ENCODE results near the gene ACP7.
"Not testable (repeated sequence)": the region's sequence is repeated elsewhere in the genome, so short reads cannot be mapped to it uniquely, and the experiment has no call there.

The ACP7 gene, protein sequence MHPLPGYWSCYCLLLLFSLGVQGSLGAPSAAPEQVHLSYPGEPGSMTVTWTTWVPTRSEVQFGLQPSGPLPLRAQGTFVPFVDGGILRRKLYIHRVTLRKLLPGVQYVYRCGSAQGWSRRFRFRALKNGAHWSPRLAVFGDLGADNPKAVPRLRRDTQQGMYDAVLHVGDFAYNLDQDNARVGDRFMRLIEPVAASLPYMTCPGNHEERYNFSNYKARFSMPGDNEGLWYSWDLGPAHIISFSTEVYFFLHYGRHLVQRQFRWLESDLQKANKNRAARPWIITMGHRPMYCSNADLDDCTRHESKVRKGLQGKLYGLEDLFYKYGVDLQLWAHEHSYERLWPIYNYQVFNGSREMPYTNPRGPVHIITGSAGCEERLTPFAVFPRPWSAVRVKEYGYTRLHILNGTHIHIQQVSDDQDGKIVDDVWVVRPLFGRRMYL

DNA sequence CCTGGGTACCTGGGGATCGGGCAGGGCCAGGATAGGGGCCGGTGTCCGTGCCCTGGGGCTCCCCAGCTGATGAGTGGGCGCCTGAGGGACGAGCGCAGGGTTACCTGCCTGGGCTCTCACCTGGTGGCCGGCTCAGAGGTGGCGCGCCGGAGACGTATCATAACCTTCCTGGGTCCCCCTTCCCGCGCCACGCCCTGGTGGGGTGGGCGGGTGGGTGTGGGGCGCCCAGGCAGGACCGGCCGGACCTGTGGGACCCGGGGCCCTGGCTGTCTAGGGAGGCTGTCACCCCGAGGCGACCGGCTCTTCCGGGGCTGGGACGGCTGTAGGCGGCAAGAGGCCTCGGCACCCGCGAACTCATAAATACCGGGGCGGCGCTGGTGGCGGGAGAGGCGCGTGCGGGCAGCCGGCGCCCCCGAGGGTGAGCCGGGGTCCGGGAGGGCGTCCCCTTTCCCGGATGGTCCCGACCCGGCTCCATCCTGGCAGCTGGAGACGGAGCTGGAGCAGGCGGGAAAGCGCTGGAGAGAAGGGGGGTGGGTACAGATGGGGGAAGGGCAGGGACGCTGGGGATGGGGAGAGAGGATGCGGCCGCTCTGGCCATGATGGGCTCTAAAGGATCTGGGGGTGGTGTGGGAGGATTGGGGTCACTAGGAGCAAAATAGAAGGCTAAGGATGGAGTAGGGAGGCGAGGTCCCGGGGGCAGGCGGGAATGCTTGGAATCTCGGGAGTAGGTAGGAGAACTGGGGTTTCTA lies at the start of gene ACP7:
TSS of gene ACP7 (plus strand) at position 386 of the 749 bp plus-strand sequence. CDS start 902 bp downstream, outside the sequence.
- no peak for DNase-seq

DNA sequence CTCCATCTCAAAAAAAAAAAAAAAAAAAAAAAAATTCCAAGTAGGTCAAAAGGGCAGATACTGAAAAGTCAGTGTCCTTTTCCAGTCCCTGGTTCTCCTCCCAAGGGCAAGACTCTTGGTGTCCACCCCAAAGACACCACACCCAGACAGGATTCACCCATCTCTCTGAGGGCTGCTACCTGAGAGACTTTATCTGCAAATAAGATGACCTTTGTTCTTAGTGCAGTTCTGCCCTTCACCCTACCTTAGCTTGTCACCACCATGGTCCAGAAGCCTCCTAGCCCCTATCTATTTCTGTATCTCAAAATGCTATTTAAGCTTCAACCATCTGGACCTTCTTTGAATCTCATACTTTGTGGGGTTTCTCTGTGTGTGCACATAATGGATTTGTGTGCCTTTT lies 47.6 kb upstream of the ACP7 start:
- DNase-seq = no peak

DNA sequence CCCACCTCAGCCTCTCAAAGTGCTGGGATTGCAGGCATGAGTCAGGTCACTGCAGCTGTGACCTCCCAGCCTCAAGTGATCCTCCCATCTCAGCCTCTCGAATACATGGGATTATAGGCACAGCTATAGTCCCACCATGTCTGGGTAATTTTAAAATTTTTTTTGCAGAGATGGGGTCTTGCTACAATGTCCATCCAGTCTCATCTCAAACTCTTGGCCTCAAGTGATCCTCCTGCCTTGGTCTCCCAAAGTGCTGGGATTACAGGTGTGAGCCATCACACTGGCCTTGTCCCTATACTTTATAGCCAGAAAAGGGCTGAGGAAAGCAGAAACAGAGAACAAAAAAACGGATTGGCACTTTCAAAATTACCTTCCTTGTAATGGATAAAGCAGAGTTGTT lies 47.0 kb upstream of the ACP7 start:
- DNase-seq = no peak

DNA sequence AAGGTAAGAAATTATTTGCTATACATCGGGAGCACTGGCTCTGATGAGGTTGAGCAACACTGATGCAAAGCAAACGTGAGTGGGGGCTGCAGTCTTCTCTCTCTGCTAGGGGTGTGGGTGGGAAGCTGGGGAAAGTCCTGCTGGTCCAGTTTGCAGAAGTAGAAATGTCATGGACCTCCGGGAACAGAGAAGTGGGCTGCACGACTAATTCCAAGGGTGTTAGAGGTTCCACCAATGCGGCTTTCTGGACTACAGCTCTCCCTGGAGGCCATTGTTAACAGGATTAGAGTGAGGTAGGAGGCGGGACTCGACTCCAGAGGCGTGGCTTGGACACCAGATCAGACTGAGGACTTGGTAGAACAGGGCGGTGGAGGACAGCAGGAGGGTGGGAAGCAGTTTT lies 46.1 kb upstream of the ACP7 start:
- DNase-seq = peak in 1 of 2 experiments; percentile 40

DNA sequence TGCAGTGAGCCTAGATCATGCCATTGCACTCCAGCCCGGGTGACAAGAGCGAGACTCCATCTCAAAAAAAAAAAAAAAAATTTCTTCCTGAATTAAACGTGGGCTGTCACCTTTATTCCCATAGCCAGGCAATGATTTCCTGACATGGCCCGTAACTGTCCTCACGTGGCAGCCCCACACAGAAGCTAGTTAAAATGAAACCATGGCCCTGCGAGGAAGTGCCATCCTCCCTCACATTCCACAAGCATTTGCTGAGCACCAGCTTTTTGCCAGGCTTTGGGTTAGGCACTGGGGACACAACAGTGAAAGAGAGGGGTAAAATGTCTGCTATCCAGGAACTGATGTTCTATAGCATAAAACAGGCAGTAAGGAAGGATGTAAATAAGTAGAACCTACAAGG lies 38.7 kb upstream of the ACP7 start:
- DNase-seq = no peak

DNA sequence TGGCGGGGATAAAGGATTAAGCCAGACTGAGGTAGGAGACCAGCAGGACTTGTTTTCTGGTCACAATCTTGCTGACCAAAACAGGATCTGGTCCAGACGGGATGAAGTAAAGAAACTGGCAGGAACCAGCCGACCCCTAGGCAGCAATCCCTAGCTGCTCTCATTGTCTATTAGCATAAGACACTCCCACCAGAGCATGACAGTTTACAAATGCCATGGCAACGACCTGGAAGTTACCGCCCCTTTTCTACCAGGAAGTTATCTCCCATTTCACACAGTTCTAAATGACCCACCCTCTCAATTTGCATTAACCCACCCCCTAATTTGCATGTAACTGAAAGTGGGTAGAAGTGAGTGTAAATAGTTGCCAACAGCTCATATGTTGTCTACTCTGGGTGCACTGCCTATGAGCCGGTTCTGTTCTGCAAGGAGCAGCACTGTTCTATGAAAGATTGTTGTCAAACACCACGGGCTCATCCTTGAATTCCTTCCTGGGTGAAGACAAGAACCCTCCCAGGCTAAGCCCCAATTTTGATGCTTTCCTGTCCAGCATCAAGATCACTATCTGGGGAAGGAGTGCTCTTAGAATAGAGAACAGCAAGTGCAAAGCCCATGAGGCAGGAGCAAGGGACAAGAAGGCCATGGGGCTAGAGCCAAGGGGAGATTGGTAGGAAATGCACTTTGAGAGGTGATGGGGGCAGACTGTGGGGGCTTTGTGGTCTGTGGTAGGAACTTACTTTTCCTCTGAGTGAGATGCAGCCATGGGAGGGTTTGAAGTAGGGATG lies 37.9 kb upstream of the ACP7 start:
- DNase-seq = no peak

DNA sequence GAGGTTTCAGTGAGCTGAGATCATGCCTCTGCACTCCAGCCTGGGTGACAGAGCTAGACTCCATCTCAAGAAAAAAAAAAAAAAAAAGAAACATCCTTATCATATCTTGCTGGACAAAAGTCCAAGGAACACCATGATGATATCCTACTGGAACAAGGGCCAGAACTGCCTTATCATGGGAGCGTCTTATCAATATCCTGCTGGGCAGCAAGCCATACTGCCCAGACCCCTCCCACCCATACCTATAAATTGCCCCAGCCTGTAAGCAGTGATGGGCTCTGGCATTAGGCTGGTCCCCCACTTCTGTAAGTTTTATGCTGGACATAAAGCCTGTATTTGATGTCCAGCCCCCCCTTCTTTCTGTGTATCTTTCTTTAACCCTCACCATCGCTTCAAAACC lies 37.1 kb upstream of the ACP7 start:
- no peak for DNase-seq

DNA sequence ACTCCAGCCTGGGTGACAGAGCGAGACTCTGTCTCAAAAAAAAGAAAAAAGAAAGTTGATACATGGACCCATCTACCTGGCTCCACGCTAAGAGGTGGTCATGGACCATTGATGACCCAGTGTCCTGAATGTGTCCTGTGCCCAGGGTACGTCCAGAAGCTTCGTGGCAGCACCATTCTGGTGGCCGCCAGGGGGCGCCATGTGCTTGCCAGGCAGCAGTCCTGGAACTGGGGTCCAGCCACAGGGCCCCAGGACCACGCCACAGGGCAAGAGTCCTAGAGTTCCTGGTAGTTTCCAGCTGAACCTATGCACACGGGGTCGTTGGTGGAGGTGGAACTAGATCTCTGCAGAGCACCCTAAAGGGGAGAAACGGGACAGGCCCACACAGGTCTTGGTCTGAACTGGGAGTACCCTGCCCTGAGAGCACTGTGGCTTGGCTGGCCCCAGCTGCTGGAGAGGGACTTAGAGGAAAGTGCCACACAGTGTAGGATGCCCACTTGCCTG lies 31.9 kb upstream of the ACP7 start:
- peak in 1 of 2 experiments; percentile 63 for DNase-seq

DNA sequence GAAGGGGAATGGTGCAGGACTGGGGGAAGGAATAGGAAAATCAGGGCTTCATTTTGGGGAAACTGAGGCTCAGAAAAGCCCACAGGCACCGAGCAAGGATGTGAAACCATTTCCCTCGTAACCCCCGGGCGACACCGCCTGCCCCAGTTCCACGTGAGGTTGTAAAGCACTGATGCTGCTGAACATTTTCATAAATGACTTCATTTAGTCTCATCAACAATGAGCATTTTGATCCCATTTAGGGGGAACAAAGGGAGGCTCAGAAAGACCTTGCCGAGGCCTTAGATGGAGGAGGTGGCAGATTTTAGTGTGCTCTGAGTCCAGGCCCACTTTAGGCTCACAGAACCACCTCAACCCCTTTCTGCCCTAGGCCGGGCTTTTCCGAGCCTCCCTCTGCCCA lies 31.3 kb upstream of the ACP7 start:
- no peak for DNase-seq

DNA sequence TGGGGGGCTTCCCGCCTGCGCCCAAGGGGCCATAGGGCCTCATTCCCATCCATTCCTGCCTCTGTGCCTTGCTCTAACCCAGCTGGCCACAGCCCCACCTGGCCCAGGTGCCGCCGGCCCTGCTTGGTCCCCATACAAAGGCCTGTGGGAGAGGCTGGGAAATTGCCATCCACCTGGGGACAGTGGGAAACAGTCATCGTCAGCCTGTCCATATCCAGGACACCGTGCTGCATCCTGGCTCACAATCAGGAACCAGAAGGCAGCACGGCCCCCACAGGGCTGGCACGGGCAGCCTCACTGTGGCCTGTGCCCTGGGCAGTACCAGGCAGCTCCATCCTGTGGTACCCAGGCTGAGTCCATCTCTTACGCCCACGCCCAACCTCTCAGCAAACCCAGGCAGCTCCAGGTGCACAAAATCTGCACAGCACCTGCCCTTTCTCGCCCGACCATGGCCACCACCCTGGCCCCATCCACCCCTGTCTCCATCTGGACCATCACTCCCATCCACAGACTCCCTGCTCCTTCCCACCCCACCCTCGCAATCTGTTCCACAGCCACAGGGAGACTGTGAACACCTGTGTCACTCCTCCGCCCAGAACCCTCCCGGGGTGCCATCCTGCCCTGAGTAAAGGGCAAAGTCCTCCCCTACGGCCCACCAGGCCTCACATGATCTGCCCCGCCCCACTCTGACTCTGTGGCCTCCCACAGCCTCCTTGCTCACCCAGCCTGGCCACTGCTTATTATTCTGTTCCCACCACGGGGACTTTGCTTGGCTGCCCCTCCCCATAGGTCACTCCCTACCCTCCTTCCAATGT lies 30.7 kb upstream of the ACP7 start:
- DNase-seq = no peak

DNA sequence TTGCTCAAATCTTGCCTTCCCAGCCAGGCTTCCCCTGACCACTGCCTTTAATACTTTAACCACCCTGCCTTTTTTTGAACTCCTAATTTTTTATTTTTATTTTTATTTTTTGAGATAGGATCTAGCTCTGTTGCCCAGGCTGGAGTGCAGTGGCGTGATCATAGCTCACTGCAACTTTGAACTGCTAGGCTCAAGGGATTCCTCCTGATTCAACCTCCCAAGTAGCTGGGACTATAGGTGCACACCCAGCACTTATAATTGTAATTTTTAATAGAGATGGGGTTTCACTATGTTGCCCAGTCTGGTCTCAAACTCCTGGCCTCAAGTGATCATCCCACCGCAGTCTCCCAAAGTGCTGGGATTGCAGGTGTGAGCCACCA lies 30.1 kb upstream of the ACP7 start:
- no peak for DNase-seq

DNA sequence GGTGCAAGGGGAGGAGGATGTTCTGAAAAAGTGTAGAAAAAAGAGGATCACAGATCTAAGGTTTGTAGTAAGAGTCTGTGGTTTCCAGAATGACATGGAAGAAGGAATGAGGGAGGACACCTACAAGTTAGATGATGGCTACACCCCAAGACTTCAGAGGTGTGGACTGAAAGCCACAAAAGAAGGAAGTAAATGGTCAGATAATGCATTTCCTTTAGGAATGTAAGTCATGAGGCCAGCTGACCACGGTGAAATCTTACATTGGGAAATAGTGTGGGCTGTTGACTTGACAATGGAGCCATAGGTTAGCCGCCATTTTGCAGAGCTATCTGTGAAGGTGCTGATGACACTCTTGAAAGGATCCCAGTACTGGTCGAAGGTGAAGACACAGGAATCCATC lies 26.6 kb upstream of the ACP7 start:
- DNase-seq = no peak

DNA sequence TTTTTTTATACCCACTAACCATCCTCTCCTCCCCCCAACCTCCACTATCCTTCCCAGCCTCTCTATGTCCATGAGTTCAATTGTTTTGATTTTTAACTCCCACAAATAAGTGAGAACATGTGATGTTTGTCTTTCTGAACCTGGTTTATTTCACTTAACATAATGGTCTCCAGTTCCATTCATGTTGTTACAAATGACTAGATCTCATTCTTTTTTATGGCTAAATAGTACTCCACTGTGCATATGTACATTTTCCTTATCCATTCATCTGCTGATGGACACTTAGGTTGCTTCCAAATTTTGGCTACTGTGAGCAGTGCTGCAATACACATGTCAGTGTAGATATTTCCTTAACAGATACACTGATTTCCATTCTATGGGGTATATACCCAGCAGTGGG lies 24.9 kb upstream of the ACP7 start:
- no peak for DNase-seq

DNA sequence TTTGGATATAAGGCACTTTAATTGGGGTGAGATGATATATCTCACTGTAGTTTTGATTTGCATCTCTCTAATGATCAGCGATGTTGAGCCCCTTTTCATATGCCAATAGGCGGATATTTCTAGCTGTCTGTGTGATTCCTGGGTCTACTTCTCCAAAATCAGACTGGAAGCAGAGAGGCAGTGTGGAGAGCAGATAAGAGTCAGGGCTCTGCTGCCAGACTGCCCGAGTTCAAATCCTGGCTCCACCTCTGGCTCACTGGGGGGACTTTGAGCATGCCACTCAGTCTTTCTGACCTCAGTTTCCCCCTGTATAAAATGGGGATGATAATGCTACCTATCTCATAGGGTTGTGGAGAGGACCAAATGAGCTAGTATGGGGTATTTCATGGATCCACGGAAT lies 24.0 kb upstream of the ACP7 start:
- no peak for DNase-seq

DNA sequence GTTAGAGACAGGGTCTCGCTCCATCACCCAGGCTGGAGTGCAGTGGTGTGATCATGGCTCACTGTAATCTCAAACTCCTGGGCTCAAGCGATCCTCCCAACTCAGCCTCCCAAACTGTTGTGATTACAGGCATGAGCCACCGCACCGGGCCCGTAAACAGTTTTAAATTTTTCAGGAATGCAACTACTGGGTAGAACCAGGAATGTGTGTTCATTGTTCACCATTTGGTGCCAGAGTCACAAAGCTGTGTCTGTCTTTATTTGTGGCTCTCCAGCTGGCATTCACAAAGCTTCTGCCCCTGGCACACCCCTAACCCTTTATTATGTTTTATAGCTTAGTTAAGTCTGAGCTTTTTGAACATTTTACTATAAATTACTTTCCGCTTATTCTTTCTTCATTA lies 19.8 kb upstream of the ACP7 start:
- DNase-seq = no peak

DNA sequence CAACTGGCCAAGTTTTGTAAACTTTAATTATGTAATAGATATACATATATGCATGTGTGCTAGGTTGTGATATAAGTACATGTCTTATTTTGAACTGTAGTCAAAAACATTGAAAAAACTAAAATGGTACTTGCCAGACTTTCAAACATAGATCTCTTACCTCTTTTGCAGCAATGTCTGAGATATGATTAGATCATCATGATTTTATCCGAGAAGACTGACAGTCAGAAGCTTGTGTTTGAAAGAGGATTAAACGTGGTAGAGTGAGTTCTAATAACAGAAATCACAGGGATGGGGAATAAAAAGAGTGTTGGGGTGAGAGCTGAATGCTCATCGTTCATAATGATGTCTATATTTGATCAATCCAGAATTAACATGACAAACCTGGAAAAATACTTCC lies 18.2 kb upstream of the ACP7 start:
- no peak for DNase-seq

DNA sequence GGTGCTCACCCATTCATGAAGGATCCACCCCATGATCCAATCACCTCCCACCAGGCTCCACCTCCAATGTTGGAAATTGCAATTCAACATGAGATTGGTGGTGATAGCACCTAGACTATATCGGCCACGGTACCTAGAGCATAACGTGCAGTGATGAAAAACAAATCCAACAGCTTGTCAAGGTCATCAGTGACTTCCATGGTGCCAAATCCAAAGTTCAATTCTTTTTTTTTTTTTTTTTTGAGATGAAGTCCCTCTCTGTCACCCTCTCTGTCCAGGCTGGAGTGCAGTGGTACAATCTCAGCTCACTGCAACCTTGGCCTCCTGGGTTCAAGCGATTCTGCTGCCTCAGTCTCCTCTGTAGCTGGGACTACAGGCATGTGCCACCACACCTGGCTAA lies 17.1 kb upstream of the ACP7 start:
- DNase-seq = no peak

DNA sequence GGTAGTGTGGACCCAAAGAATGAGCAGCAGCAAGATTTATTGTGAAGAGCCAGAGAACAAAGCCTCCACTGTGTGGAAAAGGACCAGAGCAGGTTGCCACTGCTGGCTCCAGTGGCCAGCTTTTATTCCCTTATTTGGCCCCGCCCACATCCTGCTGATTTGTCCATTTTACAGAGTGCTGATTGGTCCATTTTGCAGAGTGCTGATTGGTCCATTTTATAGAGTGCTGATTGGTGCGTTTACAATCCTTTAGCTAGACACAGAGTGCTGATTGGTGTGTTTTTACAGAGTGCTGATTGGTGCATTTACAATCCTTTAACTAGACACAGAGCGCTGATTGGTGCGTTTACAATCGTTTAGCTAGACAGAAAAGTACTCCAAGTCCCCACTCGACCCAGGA lies 15.9 kb upstream of the ACP7 start:
- DNase-seq = not testable (repeated sequence)

DNA sequence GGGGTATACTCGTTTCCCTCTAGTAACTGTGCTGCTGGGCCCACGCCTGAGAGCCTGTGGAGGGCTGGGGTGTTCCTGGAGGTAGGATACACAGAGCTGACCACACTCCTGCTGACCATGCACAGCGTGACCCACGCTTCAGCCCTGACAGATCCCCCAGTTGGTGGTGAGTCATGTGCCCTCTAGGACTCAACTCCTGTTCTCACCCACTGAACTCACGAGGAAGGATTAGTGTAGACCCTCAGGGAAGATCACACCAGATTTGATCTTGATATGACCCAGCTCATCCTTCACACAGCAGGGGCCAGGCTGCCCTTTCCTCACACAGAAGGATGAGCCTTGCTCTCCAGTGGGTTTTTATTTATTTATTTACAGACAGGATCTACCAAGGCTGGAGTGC lies 13.3 kb upstream of the ACP7 start:
- DNase-seq = no peak

DNA sequence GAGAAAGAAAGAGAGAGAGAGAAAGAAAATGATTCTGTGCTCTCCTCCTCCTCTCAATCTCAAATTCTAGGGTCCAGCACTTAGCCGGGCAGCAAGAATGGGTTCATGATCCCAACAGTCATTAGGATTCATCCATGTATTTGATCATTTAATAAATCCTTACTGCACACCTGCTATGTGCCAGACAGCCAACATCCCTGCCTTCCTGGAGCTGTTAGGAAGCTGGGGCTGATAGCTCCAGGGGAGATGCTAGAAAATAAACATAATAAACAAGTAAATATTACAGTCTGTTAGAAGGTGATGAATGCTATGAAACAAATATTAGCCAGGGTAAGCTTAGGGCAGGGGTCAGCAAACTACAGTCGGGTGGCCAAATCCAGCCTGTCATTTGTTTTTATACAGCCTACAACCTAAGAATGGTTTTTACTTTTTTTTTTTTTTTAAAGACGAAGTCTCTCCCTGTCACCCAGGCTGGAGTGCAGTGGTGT lies 9.9 kb upstream of the ACP7 start:
- DNase-seq = no peak

DNA sequence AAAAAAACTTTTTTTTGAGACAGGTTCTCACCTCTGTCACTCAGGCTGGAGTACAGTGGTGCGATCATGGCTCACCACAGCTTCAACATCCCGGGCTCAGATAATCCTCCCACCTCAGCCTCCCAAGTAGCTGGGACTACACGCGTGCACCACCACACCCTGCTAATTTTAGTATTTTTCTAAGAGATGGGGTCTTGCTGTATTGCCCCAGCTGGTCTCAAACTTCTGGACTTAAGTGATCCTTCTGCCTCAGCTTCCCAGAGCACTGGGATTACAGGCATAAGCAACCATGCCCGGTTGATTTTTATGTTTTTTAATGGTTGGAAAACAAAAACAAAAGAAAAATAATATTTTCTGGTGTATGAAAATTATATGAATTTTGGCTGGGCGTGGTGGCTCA lies 9.2 kb upstream of the ACP7 start:
- no peak for DNase-seq

DNA sequence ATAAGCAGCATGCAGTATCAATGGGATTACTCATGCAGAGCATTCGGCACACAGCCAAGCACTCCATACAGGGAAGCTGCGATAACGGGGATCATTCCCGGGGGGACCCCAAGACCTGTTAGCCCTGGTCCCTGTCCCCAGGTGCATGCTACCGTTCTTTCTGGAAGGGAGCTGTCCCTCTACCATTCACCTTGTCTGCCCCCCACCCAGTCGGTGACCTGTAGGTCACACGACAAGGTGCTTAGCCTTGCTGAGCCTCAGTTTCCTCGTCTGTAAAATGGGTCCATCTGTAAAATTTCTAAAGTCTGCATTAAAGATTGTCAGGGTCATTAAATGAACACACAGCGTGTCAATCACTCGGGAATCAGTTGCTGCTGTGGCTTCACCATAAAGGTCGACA lies 6.8 kb upstream of the ACP7 start:
- DNase-seq = no peak

Data from SHP77 (cell line).